ENCODE results near the gene SNX8.

SNX8 gene

DNA sequence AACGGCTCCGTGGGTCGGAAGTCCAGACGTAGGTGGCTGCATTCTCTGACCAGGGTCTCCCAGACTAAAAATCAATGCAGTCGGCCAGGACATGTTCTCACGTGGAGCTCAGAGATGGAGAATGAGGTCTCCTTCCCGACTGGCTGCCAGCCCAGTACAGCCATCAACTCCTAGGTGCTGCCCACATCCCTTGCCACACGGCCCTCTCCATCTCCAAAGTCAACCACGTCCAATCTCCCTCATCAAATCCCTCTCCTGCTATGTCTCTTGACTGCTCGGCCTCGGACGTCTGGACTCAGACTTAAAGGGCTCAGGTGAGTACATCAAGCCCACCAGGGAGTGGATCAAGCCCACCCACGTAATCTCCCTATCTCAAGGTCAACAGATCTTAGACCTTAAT lies 88.4 kb downstream of the SNX8 start:
- H3K4me1 ChIP-seq (ENCODE audit: insufficient read depth, low read length) = peaks cover 14% of the 10 kb centered on the region
- no peaks in the 10 kb centered on the region for H3K27me3 ChIP-seq (ENCODE audit: insufficient read depth, low read length, poor library complexity)
- H3K4me3 ChIP-seq (ENCODE audit: low read depth in 1 of 2, low read length in 2 of 2) = no peak overlapping the region
- no peak overlapping the region for H3K4me2 ChIP-seq (ENCODE audit: insufficient read depth, low read length)
- TF ChIP-seq CTCF (IDR thresholded peaks at IDR 0.05; ENCODE audit: borderline replicate concordance, extremely low read depth, low read length, poor library complexity, severe bottlenecking) (no peak), EZH2 (IDR thresholded peaks at IDR 0.05; ENCODE audit: borderline replicate concordance, low read depth, low read length, severe bottlenecking) (no peak)
- H3K9ac ChIP-seq (ENCODE audit: low read depth, low read length) = no peak overlapping the region
- H2AFZ ChIP-seq (ENCODE audit: low read depth, low read length) = no peak overlapping the region
- DNase-seq (no peak), ATAC-seq (ENCODE audit: insufficient read depth, low read depth) (no peak)
- H3K9me3 ChIP-seq (ENCODE audit: insufficient read depth, low read length, severe bottlenecking) = no peaks in the 10 kb centered on the region
- H4K20me1 ChIP-seq (ENCODE audit: insufficient read depth, low read length) = peaks cover 55% of the 10 kb centered on the region
- peaks cover 96% of the 10 kb centered on the region for H3K36me3 ChIP-seq (ENCODE audit: insufficient read depth, low read length)
- peaks cover 61% of the 10 kb centered on the region for H3K79me2 ChIP-seq (ENCODE audit: insufficient read depth, low read length)
- H3K27ac ChIP-seq (ENCODE audit: low read length) = no peak overlapping the region

DNA sequence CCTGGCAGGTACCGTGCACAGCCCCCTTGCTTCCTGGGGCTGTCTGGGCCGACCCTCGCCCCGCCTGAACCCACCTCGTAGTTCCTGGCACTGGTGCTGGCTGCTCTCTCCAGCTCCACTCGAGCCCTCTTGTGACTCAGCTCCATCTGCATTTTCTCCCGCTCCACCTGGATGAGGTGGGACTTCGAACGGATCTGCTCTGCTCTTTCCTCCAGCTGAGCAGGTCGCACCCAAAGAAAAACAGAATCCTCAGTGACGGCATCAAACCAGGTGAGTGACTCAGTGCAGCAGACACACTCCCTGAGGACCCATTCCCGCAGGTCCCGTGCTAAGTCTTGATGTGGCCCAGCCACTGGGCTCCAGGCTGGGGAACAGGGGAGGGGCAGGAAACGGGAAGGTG lies 88.9 kb downstream of the SNX8 start:
- Histone ChIP-seq H3K4me2 (ENCODE audit: insufficient read depth, low read length) (no peak overlapping the region), H3K4me3 (ENCODE audit: low read depth in 1 of 2, low read length in 2 of 2) (no peak overlapping the region), H3K79me2 (ENCODE audit: insufficient read depth, low read length) (peaks cover 58% of the 10 kb centered on the region), H3K27me3 (ENCODE audit: insufficient read depth, low read length, poor library complexity) (no peaks in the 10 kb centered on the region), H3K27ac (ENCODE audit: low read length) (no peak overlapping the region), H3K9me3 (ENCODE audit: insufficient read depth, low read length, severe bottlenecking) (no peaks in the 10 kb centered on the region), H3K36me3 (ENCODE audit: insufficient read depth, low read length) (peaks cover 96% of the 10 kb centered on the region), H4K20me1 (ENCODE audit: insufficient read depth, low read length) (peaks cover 53% of the 10 kb centered on the region), H3K4me1 (ENCODE audit: insufficient read depth, low read length) (peaks cover 9% of the 10 kb centered on the region), H2AFZ (ENCODE audit: low read depth, low read length) (no peak overlapping the region), H3K9ac (ENCODE audit: low read depth, low read length) (no peak overlapping the region)
- ATAC-seq (ENCODE audit: insufficient read depth, low read depth) (no peak), DNase-seq (no peak)
- TF ChIP-seq EZH2 (IDR thresholded peaks at IDR 0.05; ENCODE audit: borderline replicate concordance, low read depth, low read length, severe bottlenecking) (no peak), CTCF (IDR thresholded peaks at IDR 0.05; ENCODE audit: borderline replicate concordance, extremely low read depth, low read length, poor library complexity, severe bottlenecking) (no peak)

DNA sequence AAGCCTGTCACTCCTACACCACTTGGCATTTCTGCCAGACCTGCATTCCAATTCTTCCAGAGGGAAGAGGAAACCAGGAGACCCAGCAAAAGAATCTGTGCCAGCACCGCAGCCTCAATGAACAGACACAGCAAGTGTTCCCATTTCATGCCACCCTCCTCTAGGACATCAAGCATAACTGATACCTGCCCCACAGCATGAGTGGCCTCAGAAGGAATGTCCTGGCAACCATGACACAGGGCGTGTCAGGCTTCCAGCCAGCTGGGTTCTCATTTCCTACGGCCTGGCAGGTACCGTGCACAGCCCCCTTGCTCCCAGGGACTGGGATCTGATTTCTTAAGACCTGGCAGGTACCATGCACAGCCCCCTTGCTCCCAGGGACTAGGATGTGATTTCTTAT lies 89.3 kb downstream of the SNX8 start:
- Histone ChIP-seq H3K27me3 (ENCODE audit: insufficient read depth, low read length, poor library complexity) (no peaks in the 10 kb centered on the region), H3K79me2 (ENCODE audit: insufficient read depth, low read length) (peaks cover 58% of the 10 kb centered on the region), H3K4me3 (ENCODE audit: low read depth in 1 of 2, low read length in 2 of 2) (no peak overlapping the region), H4K20me1 (ENCODE audit: insufficient read depth, low read length) (peaks cover 53% of the 10 kb centered on the region), H2AFZ (ENCODE audit: low read depth, low read length) (no peak overlapping the region), H3K9me3 (ENCODE audit: insufficient read depth, low read length, severe bottlenecking) (no peaks in the 10 kb centered on the region), H3K27ac (ENCODE audit: low read length) (no peak overlapping the region), H3K9ac (ENCODE audit: low read depth, low read length) (no peak overlapping the region), H3K4me2 (ENCODE audit: insufficient read depth, low read length) (no peak overlapping the region), H3K36me3 (ENCODE audit: insufficient read depth, low read length) (peaks cover 96% of the 10 kb centered on the region), H3K4me1 (ENCODE audit: insufficient read depth, low read length) (peaks cover 5% of the 10 kb centered on the region)
- no peak for TF ChIP-seq EZH2 (IDR thresholded peaks at IDR 0.05; ENCODE audit: borderline replicate concordance, low read depth, low read length, severe bottlenecking)
- no peak for TF ChIP-seq CTCF (IDR thresholded peaks at IDR 0.05; ENCODE audit: borderline replicate concordance, extremely low read depth, low read length, poor library complexity, severe bottlenecking)
- DNase-seq (no peak), ATAC-seq (ENCODE audit: insufficient read depth, low read depth) (no peak)

- Histone ChIP-seq H3K9ac (ENCODE audit: low read depth, low read length) (no peak overlapping the region), H3K36me3 (ENCODE audit: insufficient read depth, low read length) (peaks cover 96% of the 10 kb centered on the region), H2AFZ (ENCODE audit: low read depth, low read length) (no peak overlapping the region), H3K4me2 (ENCODE audit: insufficient read depth, low read length) (no peak overlapping the region), H4K20me1 (ENCODE audit: insufficient read depth, low read length) (peaks cover 53% of the 10 kb centered on the region), H3K27ac (ENCODE audit: low read length) (no peak overlapping the region), H3K79me2 (ENCODE audit: insufficient read depth, low read length) (peaks cover 57% of the 10 kb centered on the region), H3K27me3 (ENCODE audit: insufficient read depth, low read length, poor library complexity) (no peaks in the 10 kb centered on the region), H3K9me3 (ENCODE audit: insufficient read depth, low read length, severe bottlenecking) (no peaks in the 10 kb centered on the region), H3K4me3 (ENCODE audit: low read depth in 1 of 2, low read length in 2 of 2) (no peak overlapping the region), H3K4me1 (ENCODE audit: insufficient read depth, low read length) (peaks cover under 1% of the 10 kb centered on the region; the same call in 1 of the 2 replicates)
- DNase-seq (no peak), ATAC-seq (ENCODE audit: insufficient read depth, low read depth) (no peak)
- TF ChIP-seq CTCF (IDR thresholded peaks at IDR 0.05; ENCODE audit: borderline replicate concordance, extremely low read depth, low read length, poor library complexity, severe bottlenecking) (no peak), EZH2 (IDR thresholded peaks at IDR 0.05; ENCODE audit: borderline replicate concordance, low read depth, low read length, severe bottlenecking) (no peak)
These were observed 89.7 kb downstream of the SNX8 start for GRCh38 chr7:2224491-2224928.
